AG04450 (cell line): Measurements from ENCODE around the gene RBM38. TPM values are rescaled to one million over a fixed set of nuclear protein-coding genes. Genes with fewer than 3 reads are reported as not detected.
A peak's percentile ranks its signal among the peaks of the same experiment; 100 is the strongest.

Experiments
- CTCF ChIA-PET: fragments of 300-600, 350-600 bp; formaldehyde crosslinking; extraction: SDS; loops from one replicate; lab custom pipeline; 2022; ENCODE audit warnings: antibody characterized with exemption, inconsistent platforms; lab: Charles Lee
- POLR2A ChIA-PET: fragments of 350-600 bp; formaldehyde crosslinking; extraction: SDS; loops from one replicate; lab custom pipeline; 2021; ENCODE audit warnings: antibody characterized with exemption, inconsistent platforms; lab: Yijun Ruan, JAX
- DNase-seq: peaks from one replicate; pipeline ENCODE4 v3.0.0-alpha.2; 2011; ENCODE audit warnings: low read depth, low spot score
- H3K27ac ChIP-seq: one replicate; pipeline ENCODE4 v1.5.1; 2012; ENCODE audit warnings: low read depth, low read length, control low read depth
- H3K27me3 ChIP-seq: one replicate; pipeline ENCODE4 v1.6.0; 2012; ENCODE audit warnings: low read length; ENCODE audit not compliant: control insufficient read depth, insufficient read depth
- H3K4me3 ChIP-seq: 2 replicates; pipeline ENCODE4 v1.5.1; 2011; ENCODE audit warnings: mild to moderate bottlenecking, low read depth, low read length, control low read depth
- H3K9me3 ChIP-seq: 2 replicates; pipeline ENCODE4 v1.5.1; 2012; ENCODE audit warnings: low read length; ENCODE audit not compliant: control insufficient read depth, insufficient read depth
- polyA plus RNA-seq: library from polyadenylated mRNA; depleted of rRNA; stranded (reverse); fragments of >200 nt; gene quantifications from 2 replicates; pipeline ENCODE4 v1.2.3, GENCODE V29; 2011
- TF ChIP-seq, protein P1 (sequence below): IDR thresholded peaks from 2 replicates; pipeline ENCODE4 v1.5.1; 2011; ENCODE audit warnings: low read depth, low read length, control low read depth, inconsistent platforms

The RBM38 gene
- polyA plus RNA-seq, 1 experiment, result 5.2 TPM

DNA sequence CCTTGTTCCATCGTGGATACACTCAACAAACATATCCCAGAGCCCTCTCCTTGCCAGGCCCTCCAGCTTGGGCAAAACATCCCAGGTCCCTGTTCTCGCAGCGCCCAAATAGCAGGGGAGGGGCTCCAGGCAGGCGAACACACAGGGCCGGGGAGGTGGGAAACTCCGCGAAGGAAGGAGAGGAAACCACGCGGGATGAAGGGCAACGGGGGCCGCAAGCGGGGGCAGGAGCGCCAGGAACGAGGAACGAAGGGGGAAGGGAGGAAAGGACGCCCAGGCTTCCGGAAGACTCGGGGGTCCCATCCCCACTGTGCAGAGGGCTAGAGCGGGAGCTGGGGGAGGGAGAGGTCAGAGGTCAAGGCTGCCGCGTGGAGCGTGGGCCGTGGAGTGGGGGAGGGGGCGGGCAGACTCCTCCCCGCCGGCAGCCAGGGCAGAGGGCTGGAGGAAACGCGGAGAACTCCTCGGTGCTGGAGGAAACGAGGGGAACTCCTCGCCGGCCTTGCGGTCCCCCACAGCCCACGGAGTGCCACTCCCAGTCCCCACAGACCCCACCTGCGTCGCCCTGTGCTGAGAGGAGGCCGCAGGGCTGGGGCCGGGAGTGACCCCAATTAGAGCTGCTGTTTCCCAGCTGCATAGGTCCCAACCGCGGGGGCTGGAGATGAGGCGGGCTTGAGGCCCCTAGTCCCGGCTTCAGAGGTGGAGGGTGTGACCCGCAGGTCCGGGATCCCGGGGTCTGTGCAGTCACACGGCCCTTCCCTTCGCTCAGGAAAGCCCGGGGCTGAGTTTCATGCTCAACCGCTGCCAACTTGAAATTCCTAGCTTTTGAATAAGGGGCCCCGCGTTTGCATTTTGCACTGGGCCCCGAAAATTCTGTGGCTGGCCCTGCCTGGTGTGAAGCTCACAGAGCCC lies 1.2 kb upstream of the RBM38 start:
- Histone ChIP-seq H3K27me3 (no peaks in the 10 kb centered on the region), H3K4me3 (no peak overlapping the region), H3K9me3 (peaks cover 11% of the 10 kb centered on the region; the same call in 1 of the 2 replicates), H3K27ac (no peak overlapping the region)
- CTCF ChIA-PET, result interaction anchor here (0.6 to 2.3 kb wide), 6 partner anchors 8 to 975 kb away, joined by 3 to 12 read pairs (median 4); no protein-coding TSS in a partner anchor
- POLR2A ChIA-PET, result no interaction called here
- DNase-seq, result no peak
- TF ChIP-seq, protein P1, sequence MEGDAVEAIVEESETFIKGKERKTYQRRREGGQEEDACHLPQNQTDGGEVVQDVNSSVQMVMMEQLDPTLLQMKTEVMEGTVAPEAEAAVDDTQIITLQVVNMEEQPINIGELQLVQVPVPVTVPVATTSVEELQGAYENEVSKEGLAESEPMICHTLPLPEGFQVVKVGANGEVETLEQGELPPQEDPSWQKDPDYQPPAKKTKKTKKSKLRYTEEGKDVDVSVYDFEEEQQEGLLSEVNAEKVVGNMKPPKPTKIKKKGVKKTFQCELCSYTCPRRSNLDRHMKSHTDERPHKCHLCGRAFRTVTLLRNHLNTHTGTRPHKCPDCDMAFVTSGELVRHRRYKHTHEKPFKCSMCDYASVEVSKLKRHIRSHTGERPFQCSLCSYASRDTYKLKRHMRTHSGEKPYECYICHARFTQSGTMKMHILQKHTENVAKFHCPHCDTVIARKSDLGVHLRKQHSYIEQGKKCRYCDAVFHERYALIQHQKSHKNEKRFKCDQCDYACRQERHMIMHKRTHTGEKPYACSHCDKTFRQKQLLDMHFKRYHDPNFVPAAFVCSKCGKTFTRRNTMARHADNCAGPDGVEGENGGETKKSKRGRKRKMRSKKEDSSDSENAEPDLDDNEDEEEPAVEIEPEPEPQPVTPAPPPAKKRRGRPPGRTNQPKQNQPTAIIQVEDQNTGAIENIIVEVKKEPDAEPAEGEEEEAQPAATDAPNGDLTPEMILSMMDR, result no peak

GRCh38 chr20:57391439-57392301 lies 474 bp downstream of the RBM38 start:
- DNase-seq, result no peak
- CTCF ChIA-PET, result interaction anchor here (0.6 to 2.3 kb wide), 4 partner anchors 10 to 107 kb away, joined by 4 to 12 read pairs (median 6); no protein-coding TSS in a partner anchor
- no peak overlapping the region for H3K27ac ChIP-seq
- no peaks in the 10 kb centered on the region for H3K27me3 ChIP-seq
- TF ChIP-seq, protein P1, result no peak
- peak overlapping the region; percentile 73 for H3K4me3 ChIP-seq
- H3K9me3 ChIP-seq, result peaks cover 11% of the 10 kb centered on the region; the same call in 1 of the 2 replicates
- POLR2A ChIA-PET, result no interaction called here

- CTCF ChIA-PET, result interaction anchor here (1.2 to 1.3 kb wide), 2 partner anchors 10 to 106 kb away, joined by 3 to 5 read pairs; no protein-coding TSS in a partner anchor
- POLR2A ChIA-PET, result no interaction called here
- no peak overlapping the region for H3K27ac ChIP-seq
Observed at GRCh38 chr20:57392512-57393271, 1.5 kb downstream of the RBM38 start.

GRCh38 chr20:57393321-57394120 lies 2.3 kb downstream of the RBM38 start:
- CTCF ChIA-PET, result interaction anchor here (1.3 kb wide), 1 partner anchor 11 kb away, joined by 3 read pairs; no protein-coding TSS in a partner anchor
- TF ChIP-seq, protein P1, result no peak
- Histone ChIP-seq H3K27me3 (no peaks in the 10 kb centered on the region), H3K4me3 (0 out of 2 replicates have a peak overlapping the region, but pooled peaks have one; percentile 1), H3K9me3 (peaks cover 11% of the 10 kb centered on the region; the same call in 1 of the 2 replicates), H3K27ac (no peak overlapping the region)
- POLR2A ChIA-PET, result no interaction called here
- no peak for DNase-seq

More at GRCh38 chr20:57392512-57393271, 1.5 kb downstream of the RBM38 start:
- DNase-seq, result no peak
- TF ChIP-seq, protein P1, result no peak
- Histone ChIP-seq H3K9me3 (peaks cover 11% of the 10 kb centered on the region; the same call in 1 of the 2 replicates), H3K27me3 (no peaks in the 10 kb centered on the region), H3K4me3 (peak overlapping the region; percentile 73)
